22Rv1 (cell line): ENCODE results near the gene SNW1.
"Not testable (repeated sequence)": the region's sequence is repeated elsewhere in the genome, so short reads cannot be mapped to it uniquely, and the experiment has no call there.

Experiments
- CTCF ChIP-seq: fragments of 450-650 bp; IDR thresholded peaks from 2 replicates; pipeline ENCODE4 v1.5.1; 2017; ENCODE audit warnings: mild to moderate bottlenecking
- ZFX ChIP-seq: fragments of 450-650 bp; IDR thresholded peaks from 2 replicates; pipeline ENCODE4 v1.6.1; 2017; ENCODE audit warnings: antibody characterized with exemption, borderline replicate concordance

GRCh38 chr14:77747425-77747824 lies 13.5 kb downstream of the SNW1 start:
- not testable (repeated sequence) for TF ChIP-seq CTCF, ZFX
